ENCODE data around the gene FRMPD2.
"Not testable (repeated sequence)": the region's sequence is repeated elsewhere in the genome, so short reads cannot be mapped to it uniquely, and the experiment has no call there.

Gene FRMPD2

DNA sequence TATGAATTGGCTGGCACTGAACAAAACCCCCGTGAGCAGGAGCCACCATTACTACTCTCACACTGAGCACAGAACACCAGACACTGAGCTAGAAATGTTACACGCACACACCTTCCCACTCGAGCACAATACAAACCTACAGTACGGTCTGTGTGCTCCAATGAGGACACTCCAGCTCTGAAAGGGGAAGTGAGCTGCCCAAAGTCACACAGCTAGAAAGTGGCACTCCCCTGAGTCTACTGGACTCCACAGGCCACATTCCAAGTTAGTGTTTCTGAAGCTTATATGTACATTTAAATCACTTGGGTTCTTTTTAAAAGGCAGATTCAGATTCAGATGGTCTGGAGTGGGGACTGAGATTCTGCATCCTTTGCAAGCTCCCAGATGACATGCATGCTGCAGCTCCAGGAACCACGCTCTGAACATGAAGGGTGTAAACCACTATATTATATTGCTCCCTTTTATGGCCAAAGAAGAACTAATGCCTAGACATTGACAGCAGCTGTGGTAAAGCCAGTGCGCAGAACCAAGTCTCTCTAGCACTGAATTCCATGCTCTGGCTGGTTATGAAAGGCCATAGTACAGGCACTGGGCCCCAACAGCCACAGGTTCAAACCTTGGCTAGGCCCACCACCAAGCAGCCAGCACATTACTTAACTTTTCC lies 77.1 kb downstream of the FRMPD2 start:
- Histone ChIP-seq H3K9me3 (ENCODE audit: insufficient read depth, low read length) (peaks cover 4% of the 10 kb centered on the region; the same call in 1 of the 2 replicates), H3K36me3 (ENCODE audit: insufficient read depth, insufficient read length, low read length) (no peaks in the 10 kb centered on the region), H3K27me3 (ENCODE audit: insufficient read depth, insufficient read length) (peaks cover 2% of the 10 kb centered on the region), H3K4me3 (ENCODE audit: insufficient read length, low read depth) (no peak overlapping the region), H3K9ac (ENCODE audit: insufficient read length, low read depth) (no peak overlapping the region), H3K4me1 (ENCODE audit: insufficient read depth, insufficient read length) (peaks cover 10% of the 10 kb centered on the region)
- TF ChIP-seq SUZ12 (IDR thresholded peaks at IDR 0.05; ENCODE audit: extremely low read depth, insufficient read depth, insufficient read length): no peak
- TF ChIP-seq YY1 (IDR thresholded peaks at IDR 0.05; ENCODE audit: insufficient read depth, insufficient read length): no peak
- DNase-seq (ENCODE audit: low read depth, low spot score): no peak

DNA sequence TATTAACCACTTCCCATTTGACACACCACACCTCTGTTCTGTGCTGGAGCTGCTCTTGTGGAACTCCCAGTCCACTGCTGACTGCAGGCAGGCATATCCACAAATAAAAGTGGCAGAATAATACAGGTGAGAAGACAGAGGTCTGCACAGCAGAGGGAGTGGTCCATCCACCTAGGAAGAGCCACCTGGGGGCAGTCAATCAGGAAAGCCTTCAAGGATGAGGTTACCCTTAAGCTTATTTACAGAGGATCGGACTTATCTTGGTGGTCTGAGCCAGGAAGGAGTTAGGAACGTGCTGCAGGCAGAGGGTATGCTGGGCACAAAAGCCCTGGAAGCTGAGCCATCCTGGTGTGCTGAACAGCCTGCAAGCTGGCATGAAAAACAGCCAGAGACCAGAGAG lies 78.7 kb downstream of the FRMPD2 start:
- Histone ChIP-seq H3K9me3 (ENCODE audit: insufficient read depth, low read length) (peaks cover 4% of the 10 kb centered on the region; the same call in 1 of the 2 replicates), H3K4me3 (ENCODE audit: insufficient read length, low read depth) (no peak overlapping the region), H3K9ac (ENCODE audit: insufficient read length, low read depth) (no peak overlapping the region), H3K27me3 (ENCODE audit: insufficient read depth, insufficient read length) (peaks cover 2% of the 10 kb centered on the region), H3K4me1 (ENCODE audit: insufficient read depth, insufficient read length) (peaks cover 10% of the 10 kb centered on the region), H3K36me3 (ENCODE audit: insufficient read depth, insufficient read length, low read length) (no peaks in the 10 kb centered on the region)
- no peak for TF ChIP-seq SUZ12 (IDR thresholded peaks at IDR 0.05; ENCODE audit: extremely low read depth, insufficient read depth, insufficient read length)
- no peak for DNase-seq (ENCODE audit: low read depth, low spot score)

- DNase-seq (ENCODE audit: low read depth, low spot score): no peak
Observed at GRCh38 chr10:48194830-48195229, 79.7 kb downstream of the FRMPD2 start.

DNA sequence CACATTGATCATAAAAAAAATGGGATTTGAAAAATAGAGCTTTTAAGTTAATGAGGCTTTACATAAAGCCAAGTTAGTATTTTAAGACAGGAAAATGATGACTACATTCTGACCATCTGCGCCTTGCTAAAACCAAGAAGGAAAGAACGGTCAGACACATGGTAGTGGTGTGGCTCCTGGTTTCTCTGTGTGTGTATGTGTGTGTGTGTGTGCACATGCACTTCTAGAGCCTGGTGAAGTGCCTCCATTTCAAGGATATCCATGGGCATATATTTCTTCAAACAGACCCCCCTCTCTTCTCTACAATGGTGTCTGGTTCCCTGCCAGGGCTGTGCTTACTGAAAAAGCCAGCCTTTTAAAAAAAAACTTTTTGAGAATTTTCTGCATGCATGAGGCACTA lies 80.9 kb downstream of the FRMPD2 start:
- Histone ChIP-seq H3K9me3 (ENCODE audit: insufficient read depth, low read length) (no peaks in the 10 kb centered on the region), H3K4me3 (ENCODE audit: insufficient read length, low read depth) (no peak overlapping the region), H3K4me1 (ENCODE audit: insufficient read depth, insufficient read length) (peaks cover 13% of the 10 kb centered on the region), H3K36me3 (ENCODE audit: insufficient read depth, insufficient read length, low read length) (no peaks in the 10 kb centered on the region), H3K27me3 (ENCODE audit: insufficient read depth, insufficient read length) (peaks cover 2% of the 10 kb centered on the region), H3K9ac (ENCODE audit: insufficient read length, low read depth) (no peak overlapping the region)
- TF ChIP-seq SUZ12 (IDR thresholded peaks at IDR 0.05; ENCODE audit: extremely low read depth, insufficient read depth, insufficient read length): no peak
- no peak for DNase-seq (ENCODE audit: low read depth, low spot score)

More at GRCh38 chr10:48194830-48195229, 79.7 kb downstream of the FRMPD2 start:
- Histone ChIP-seq H3K27me3 (ENCODE audit: insufficient read depth, insufficient read length) (peaks cover 2% of the 10 kb centered on the region), H3K9ac (ENCODE audit: insufficient read length, low read depth) (no peak overlapping the region), H3K4me1 (ENCODE audit: insufficient read depth, insufficient read length) (peaks cover 10% of the 10 kb centered on the region), H3K36me3 (ENCODE audit: insufficient read depth, insufficient read length, low read length) (no peaks in the 10 kb centered on the region), H3K9me3 (ENCODE audit: insufficient read depth, low read length) (peaks cover 4% of the 10 kb centered on the region; the same call in 1 of the 2 replicates), H3K4me3 (ENCODE audit: insufficient read length, low read depth) (no peak overlapping the region)
- TF ChIP-seq SUZ12 (IDR thresholded peaks at IDR 0.05; ENCODE audit: extremely low read depth, insufficient read depth, insufficient read length) (no peak), ZNF274 (IDR thresholded peaks at IDR 0.05; ENCODE audit: low read depth, low read length) (no peak), YY1 (IDR thresholded peaks at IDR 0.05; ENCODE audit: insufficient read depth, insufficient read length) (no peak)

DNA sequence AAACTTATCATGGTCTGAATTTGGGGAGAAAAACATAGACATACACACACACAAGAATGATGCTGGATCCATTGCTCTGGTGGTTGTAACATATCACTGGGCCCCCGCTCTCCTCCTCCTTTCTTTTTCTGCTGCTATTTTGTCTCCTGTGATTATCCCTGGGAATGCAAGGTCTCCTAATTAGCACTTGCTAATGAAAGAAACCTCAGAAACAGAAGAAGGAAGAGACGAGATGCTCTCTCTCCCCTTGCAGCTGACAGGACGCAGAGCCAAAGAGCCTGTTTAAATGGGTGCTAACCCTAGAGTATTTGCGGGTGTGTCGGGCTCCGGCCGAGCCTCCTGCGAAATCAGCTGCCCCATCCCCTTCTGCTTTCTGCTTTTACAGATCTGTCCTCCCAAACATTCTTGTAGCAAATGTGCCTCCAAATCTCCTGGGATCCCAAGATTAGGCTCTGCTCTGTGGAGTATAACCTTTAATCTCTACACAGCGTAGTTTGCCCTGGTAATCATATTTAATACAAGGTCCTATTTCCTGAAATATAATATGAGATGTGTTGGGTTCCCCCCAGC lies 81.5 kb downstream of the FRMPD2 start:
- H3K4me3 ChIP-seq (ENCODE audit: insufficient read length, low read depth): no peak overlapping the region
- H3K27me3 ChIP-seq (ENCODE audit: insufficient read depth, insufficient read length): peaks cover 2% of the 10 kb centered on the region
- peaks cover 19% of the 10 kb centered on the region for H3K4me1 ChIP-seq (ENCODE audit: insufficient read depth, insufficient read length)
- H3K9ac ChIP-seq (ENCODE audit: insufficient read length, low read depth): peak overlapping the region; percentile 42
- H3K9me3 ChIP-seq (ENCODE audit: insufficient read depth, low read length): no peaks in the 10 kb centered on the region
- no peaks in the 10 kb centered on the region for H3K36me3 ChIP-seq (ENCODE audit: insufficient read depth, insufficient read length, low read length)
- no peak for DNase-seq (ENCODE audit: low read depth, low spot score)
- TF ChIP-seq ZNF274 (IDR thresholded peaks at IDR 0.05; ENCODE audit: low read depth, low read length): no peak
- TF ChIP-seq YY1 (IDR thresholded peaks at IDR 0.05; ENCODE audit: insufficient read depth, insufficient read length): no peak
- no peak for TF ChIP-seq SUZ12 (IDR thresholded peaks at IDR 0.05; ENCODE audit: extremely low read depth, insufficient read depth, insufficient read length)

- H3K36me3 ChIP-seq (ENCODE audit: insufficient read depth, insufficient read length, low read length): no peaks in the 10 kb centered on the region
- no peaks in the 10 kb centered on the region for H3K9me3 ChIP-seq (ENCODE audit: insufficient read depth, low read length)
- no peaks in the 10 kb centered on the region for H3K27me3 ChIP-seq (ENCODE audit: insufficient read depth, insufficient read length)
- no peak overlapping the region for H3K9ac ChIP-seq (ENCODE audit: insufficient read length, low read depth)
- H3K4me1 ChIP-seq (ENCODE audit: insufficient read depth, insufficient read length): peaks cover 12% of the 10 kb centered on the region
- DNase-seq (ENCODE audit: low read depth, low spot score): no peak
- TF ChIP-seq YY1 (IDR thresholded peaks at IDR 0.05; ENCODE audit: insufficient read depth, insufficient read length) (no peak), ZNF274 (IDR thresholded peaks at IDR 0.05; ENCODE audit: low read depth, low read length) (no peak), SUZ12 (IDR thresholded peaks at IDR 0.05; ENCODE audit: extremely low read depth, insufficient read depth, insufficient read length) (no peak)
- no peak overlapping the region for H3K4me3 ChIP-seq (ENCODE audit: insufficient read length, low read depth)
Observed at GRCh38 chr10:48187713-48188485, 86.6 kb downstream of the FRMPD2 start.

GRCh38 chr10:48187126-48187525 lies 87.4 kb downstream of the FRMPD2 start:
- DNase-seq (ENCODE audit: low read depth, low spot score): no peak
- no peak overlapping the region for H3K4me3 ChIP-seq (ENCODE audit: insufficient read length, low read depth)
- no peaks in the 10 kb centered on the region for H3K9me3 ChIP-seq (ENCODE audit: insufficient read depth, low read length)
- TF ChIP-seq ZNF274 (IDR thresholded peaks at IDR 0.05; ENCODE audit: low read depth, low read length): no peak
- no peak for TF ChIP-seq SUZ12 (IDR thresholded peaks at IDR 0.05; ENCODE audit: extremely low read depth, insufficient read depth, insufficient read length)
- no peak for TF ChIP-seq YY1 (IDR thresholded peaks at IDR 0.05; ENCODE audit: insufficient read depth, insufficient read length)
- H3K27me3 ChIP-seq (ENCODE audit: insufficient read depth, insufficient read length): no peaks in the 10 kb centered on the region
- no peaks in the 10 kb centered on the region for H3K36me3 ChIP-seq (ENCODE audit: insufficient read depth, insufficient read length, low read length)
- peaks cover 8% of the 10 kb centered on the region for H3K4me1 ChIP-seq (ENCODE audit: insufficient read depth, insufficient read length)
- H3K9ac ChIP-seq (ENCODE audit: insufficient read length, low read depth): no peak overlapping the region

GRCh38 chr10:48186264-48186804 lies 88.2 kb downstream of the FRMPD2 start:
- not testable (repeated sequence) for H3K9me3 ChIP-seq (ENCODE audit: insufficient read depth, low read length); H3K9ac ChIP-seq (ENCODE audit: insufficient read length, low read depth); H3K36me3 ChIP-seq (ENCODE audit: insufficient read depth, insufficient read length, low read length); H3K27me3 ChIP-seq (ENCODE audit: insufficient read depth, insufficient read length); DNase-seq (ENCODE audit: low read depth, low spot score); H3K4me3 ChIP-seq (ENCODE audit: insufficient read length, low read depth); H3K4me1 ChIP-seq (ENCODE audit: insufficient read depth, insufficient read length)
